ENCODE results near the gene KCNJ15.

DNA sequence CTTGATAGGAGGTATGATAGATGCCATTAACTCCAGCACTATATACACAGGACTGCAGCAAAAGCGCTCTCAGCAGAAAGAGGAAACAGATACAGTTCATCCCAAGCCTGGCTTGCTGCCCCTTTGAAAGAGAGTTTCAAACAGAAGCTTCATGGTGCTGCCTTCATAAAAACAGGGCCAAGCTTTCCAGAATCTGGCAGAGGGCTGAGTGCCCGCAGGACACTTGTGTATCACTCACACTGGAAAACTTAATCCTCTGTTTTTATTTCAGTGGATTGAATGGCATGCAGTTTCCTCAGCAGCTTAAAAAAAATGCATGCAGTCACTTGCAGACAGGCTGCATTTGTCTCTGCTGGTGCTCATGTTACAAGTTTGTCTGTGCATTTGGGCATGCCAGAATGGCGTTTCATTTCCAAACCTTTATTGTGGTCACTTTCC is 40.4 kb downstream of the KCNJ15 start:
- TF ChIP-seq, protein P1, sequence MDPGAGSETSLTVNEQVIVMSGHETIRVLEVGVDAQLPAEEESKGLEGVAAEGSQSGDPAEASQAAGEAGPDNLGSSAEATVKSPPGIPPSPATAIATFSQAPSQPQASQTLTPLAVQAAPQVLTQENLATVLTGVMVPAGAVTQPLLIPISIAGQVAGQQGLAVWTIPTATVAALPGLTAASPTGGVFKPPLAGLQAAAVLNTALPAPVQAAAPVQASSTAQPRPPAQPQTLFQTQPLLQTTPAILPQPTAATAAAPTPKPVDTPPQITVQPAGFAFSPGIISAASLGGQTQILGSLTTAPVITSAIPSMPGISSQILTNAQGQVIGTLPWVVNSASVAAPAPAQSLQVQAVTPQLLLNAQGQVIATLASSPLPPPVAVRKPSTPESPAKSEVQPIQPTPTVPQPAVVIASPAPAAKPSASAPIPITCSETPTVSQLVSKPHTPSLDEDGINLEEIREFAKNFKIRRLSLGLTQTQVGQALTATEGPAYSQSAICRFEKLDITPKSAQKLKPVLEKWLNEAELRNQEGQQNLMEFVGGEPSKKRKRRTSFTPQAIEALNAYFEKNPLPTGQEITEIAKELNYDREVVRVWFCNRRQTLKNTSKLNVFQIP (CRISPR knock-in tag; IDR thresholded peaks at IDR 0.05; ENCODE audit: borderline replicate concordance, low read depth), result no peak
- TF ChIP-seq PATZ1 (CRISPR knock-in tag; IDR thresholded peaks at IDR 0.05; ENCODE audit: borderline replicate concordance) (no peak), ZFP3 (CRISPR knock-in tag; IDR thresholded peaks at IDR 0.05) (no peak), ZFP30 (CRISPR knock-in tag; IDR thresholded peaks at IDR 0.05) (no peak), PPARA (CRISPR knock-in tag; IDR thresholded peaks at IDR 0.05; ENCODE audit: borderline replicate concordance) (no peak), CREB5 (CRISPR knock-in tag; IDR thresholded peaks at IDR 0.05; ENCODE audit: low read depth) (no peak), SNAI2 (CRISPR knock-in tag; IDR thresholded peaks at IDR 0.05) (no peak), ZNF8 (CRISPR knock-in tag; IDR thresholded peaks at IDR 0.05) (no peak), RARB (CRISPR knock-in tag; IDR thresholded peaks at IDR 0.05) (no peak)

All from SK-N-SH treated with all-trans-retinoic acid at 6 μM for 48 hours (cell line).